Fibroblast of skin of scalp (primary cell): ENCODE measurements around the gene APOBEC4.

Experiments
- DNase-seq: peaks from one replicate; pipeline ENCODE4 v3.0.0-alpha.2; 2013

Gene APOBEC4

GRCh38 chr1:183600136-183600535 is 53.0 kb downstream of the APOBEC4 start:
- peak; percentile 65 for DNase-seq

- DNase-seq: no peak
Measured at GRCh38 chr1:183598386-183598785, 54.7 kb downstream of the APOBEC4 start.

GRCh38 chr1:183597656-183598347 is 55.3 kb downstream of the APOBEC4 start:
- DNase-seq: no peak

- no peak for DNase-seq
Measured at GRCh38 chr1:183596500-183596899, 56.6 kb downstream of the APOBEC4 start.
